ENCODE data around the gene OGFOD2.

OGFOD2 gene

GRCh38 chr12:123028475-123028874 lies 53.4 kb downstream of the OGFOD2 start:
- no peak for TF ChIP-seq CTCF (IDR thresholded peaks at IDR 0.05)
- DNase-seq (ENCODE audit: low spot score), result no peak
- H3K27ac ChIP-seq, result no peak overlapping the region
- H3K4me3 ChIP-seq, result no peak overlapping the region

GRCh38 chr12:123029550-123029949 lies 54.5 kb downstream of the OGFOD2 start:
- no peak for TF ChIP-seq CTCF (IDR thresholded peaks at IDR 0.05)
- no peak for DNase-seq (ENCODE audit: low spot score)
- no peak overlapping the region for H3K27ac ChIP-seq
- no peak overlapping the region for H3K4me3 ChIP-seq

Data from coronary artery (tissue), 2 donors.